BJ (cell line): Measurements from ENCODE around the gene ABHD14A. TPM values are rescaled to one million over a fixed set of nuclear protein-coding genes. Genes with fewer than 3 reads are reported as not detected.
"Not testable (repeated sequence)": the region's sequence is repeated elsewhere in the genome, so short reads cannot be mapped to it uniquely, and the experiment has no call there.

ENCODE experiments used
- CTCF ChIA-PET: fragments of 350-600 bp; formaldehyde crosslinking; extraction: SDS; loops from one replicate; lab custom pipeline; 2021; ENCODE audit warnings: antibody characterized with exemption, inconsistent platforms; lab: Yijun Ruan, JAX
- POLR2A ChIA-PET: fragments of 300-600 bp; sonication (Branson Sonifier 250); formaldehyde crosslinking; extraction: SDS; loops from one replicate; lab custom pipeline; 2021; ENCODE audit warnings: antibody characterized with exemption; lab: Charles Lee
- DNase-seq: peaks from one replicate; pipeline ENCODE4 v3.0.0-alpha.2; 2011; ENCODE audit warnings: low read depth
- H3K27me3 ChIP-seq: 2 replicates; pipeline ENCODE4 v1.6.0; 2011; ENCODE audit warnings: low read length; ENCODE audit not compliant: control insufficient read depth, insufficient read depth
- H3K36me3 ChIP-seq: 2 replicates; pipeline ENCODE4 v1.5.1; 2011; ENCODE audit warnings: low read length; ENCODE audit not compliant: control insufficient read depth, insufficient read depth
- H3K4me3 ChIP-seq: 2 replicates; pipeline ENCODE4 v1.5.1; 2011; ENCODE audit warnings: low read depth, mild to moderate bottlenecking, control low read depth, low read length
- CTCF ChIP-seq: IDR thresholded peaks from 2 replicates; pipeline ENCODE4 v1.5.1; 2011; ENCODE audit warnings: low read depth, mild to moderate bottlenecking, control low read depth, inconsistent platforms, low read length, moderate library complexity; ENCODE audit not compliant: insufficient read depth
- polyA plus RNA-seq: library from polyadenylated mRNA; depleted of rRNA; stranded (reverse); fragments of >200 nt; gene quantifications from 2 replicates; pipeline ENCODE4 v1.2.3, GENCODE V29; 2011

The ABHD14A gene
- polyA plus RNA-seq, 1 experiment: 16.5 TPM

- no peaks in the 10 kb centered on the region for H3K27me3 ChIP-seq
- no peak for DNase-seq
- TF ChIP-seq CTCF: no peak
- peaks cover 3% of the 10 kb centered on the region; the same call in 1 of the 2 replicates for H3K36me3 ChIP-seq
- ChIA-PET CTCF (interaction anchor here (1.2 to 4.5 kb wide), 4 partner anchors 9 to 16 kb away, joined by 3 to 42 read pairs (median 4); partner anchors contain the start of genes ABHD14A, ABHD14B and RPL29), POLR2A (no interaction called here)
- H3K4me3 ChIP-seq: no peak overlapping the region
These were observed 10.2 kb downstream of the ABHD14A start for GRCh38 chr3:51985063-51985462.

- TF ChIP-seq CTCF: no peak
- POLR2A ChIA-PET: no interaction called here
- H3K36me3 ChIP-seq: peaks cover 1% of the 10 kb centered on the region
- CTCF ChIA-PET: interaction anchor here (0.6 to 4.5 kb wide), 6 partner anchors 10 to 45 kb away, joined by 3 to 42 read pairs (median 4); partner anchors contain the start of genes ABHD14A, ABHD14B, RPL29 and RRP9
- no peaks in the 10 kb centered on the region for H3K27me3 ChIP-seq
- H3K4me3 ChIP-seq: no peak overlapping the region
- no peak for DNase-seq
These were observed 11.4 kb downstream of the ABHD14A start for GRCh38 chr3:51986010-51986947.

GRCh38 chr3:51987568-51987967 is 12.7 kb downstream of the ABHD14A start:
- CTCF ChIA-PET: interaction anchor here (1.2 to 1.3 kb wide), 2 partner anchors 13 to 46 kb away, joined by 4 to 6 read pairs; partner anchors contain the start of genes ABHD14A, ABHD14B and RRP9

GRCh38 chr3:51988286-51989146 is 13.7 kb downstream of the ABHD14A start:
- POLR2A ChIA-PET: no interaction called here
- H3K4me3 ChIP-seq: no peak overlapping the region
- DNase-seq: no peak
- no peak for TF ChIP-seq CTCF
- CTCF ChIA-PET: interaction anchor here (1.5 kb wide), 1 partner anchor 15 kb away, joined by 10 read pairs; the partner anchor contains the start of gene ABHD14B
- no peaks in the 10 kb centered on the region for H3K27me3 ChIP-seq
- peaks cover 9% of the 10 kb centered on the region for H3K36me3 ChIP-seq

More at GRCh38 chr3:51987568-51987967, 12.7 kb downstream of the ABHD14A start:
- H3K4me3 ChIP-seq: no peak overlapping the region
- H3K36me3 ChIP-seq: peaks cover 6% of the 10 kb centered on the region
- POLR2A ChIA-PET: no interaction called here
- no peaks in the 10 kb centered on the region for H3K27me3 ChIP-seq
- no peak for DNase-seq
- no peak for TF ChIP-seq CTCF

GRCh38 chr3:51990501-51990971 is 15.7 kb downstream of the ABHD14A start:
- CTCF ChIA-PET: interaction anchor here (2.3 kb wide), 1 partner anchor 49 kb away, joined by 10 read pairs; the partner anchor contains the start of gene RRP9
- DNase-seq, POLR2A ChIA-PET: not testable (repeated sequence)

More at GRCh38 chr3:51990501-51990971, 15.7 kb downstream of the ABHD14A start:
- not testable (repeated sequence) for H3K4me3 ChIP-seq, H3K27me3 ChIP-seq
- H3K36me3 ChIP-seq: peaks cover 19% of the 10 kb centered on the region
